HG02798 (cell line): Measurements from ENCODE around the gene KIF2A.

Experiments
- ATAC-seq: cut with Tn5 transposase; IDR thresholded peaks from one replicate; pipeline ENCODE4 v1.9.1; 2021; ENCODE audit warnings: mild to moderate bottlenecking; ENCODE audit not compliant: unreplicated experiment, poor library complexity

Gene KIF2A

GRCh38 chr5:62326302-62326701, 20.3 kb downstream of the KIF2A start:
- ATAC-seq, result peak; percentile 57

GRCh38 chr5:62326702-62327101, 20.7 kb downstream of the KIF2A start:
- ATAC-seq, result no peak

- ATAC-seq, result no peak
Measured at GRCh38 chr5:62327138-62328053, 21.4 kb downstream of the KIF2A start.

GRCh38 chr5:62328772-62329491, 22.9 kb downstream of the KIF2A start:
- no peak for ATAC-seq

GRCh38 chr5:62330302-62330701, 24.3 kb downstream of the KIF2A start:
- no peak for ATAC-seq

- ATAC-seq, result no peak
Measured at GRCh38 chr5:62331921-62332320, 25.9 kb downstream of the KIF2A start.

- no peak for ATAC-seq
Measured at GRCh38 chr5:62333250-62333794, 27.3 kb downstream of the KIF2A start.

- ATAC-seq, result no peak
Measured at GRCh38 chr5:62334082-62334481, 28.1 kb downstream of the KIF2A start.

GRCh38 chr5:62340392-62340791, 34.4 kb downstream of the KIF2A start:
- no peak for ATAC-seq

- no peak for ATAC-seq
Measured at GRCh38 chr5:62340979-62341378, 35.0 kb downstream of the KIF2A start.

- ATAC-seq, result peak; percentile 78
Measured at GRCh38 chr5:62341783-62342475, 35.9 kb downstream of the KIF2A start.

GRCh38 chr5:62342476-62342837, 36.5 kb downstream of the KIF2A start:
- peak; percentile 61 for ATAC-seq

- no peak for ATAC-seq
Measured at GRCh38 chr5:62343428-62343827, 37.4 kb downstream of the KIF2A start.

- ATAC-seq, result no peak
Measured at GRCh38 chr5:62346748-62347147, 40.7 kb downstream of the KIF2A start.

- ATAC-seq, result no peak
Measured at GRCh38 chr5:62347928-62348327, 41.9 kb downstream of the KIF2A start.

- ATAC-seq, result no peak
Measured at GRCh38 chr5:62348723-62349481, 42.9 kb downstream of the KIF2A start.

GRCh38 chr5:62354028-62354874, 48.2 kb downstream of the KIF2A start:
- ATAC-seq, result peak; percentile 91

- no peak for ATAC-seq
Measured at GRCh38 chr5:62362701-62363100, 56.7 kb downstream of the KIF2A start.

- ATAC-seq, result no peak
Measured at GRCh38 chr5:62369039-62369438, 63.0 kb downstream of the KIF2A start.
